ENCODE results near the gene WRAP73.

WRAP73 gene

GRCh38 chr1:3646596-3646995 lies 3.3 kb downstream of the WRAP73 start:
- DNase-seq (ENCODE audit: low spot score), result no peak

GRCh38 chr1:3645666-3646355 lies 4.1 kb downstream of the WRAP73 start:
- no peak for DNase-seq (ENCODE audit: low spot score)

GRCh38 chr1:3645247-3645646 lies 4.7 kb downstream of the WRAP73 start:
- DNase-seq (ENCODE audit: low spot score), result no peak

GRCh38 chr1:3644273-3644672 lies 5.6 kb downstream of the WRAP73 start:
- no peak for DNase-seq (ENCODE audit: low spot score)

GRCh38 chr1:3642919-3643675 lies 6.8 kb downstream of the WRAP73 start:
- no peak for DNase-seq (ENCODE audit: low spot score)

GRCh38 chr1:3641816-3642215 lies 8.1 kb downstream of the WRAP73 start:
- DNase-seq (ENCODE audit: low spot score), result no peak

GRCh38 chr1:3641046-3641760 lies 8.7 kb downstream of the WRAP73 start:
- no peak for DNase-seq (ENCODE audit: low spot score)

GRCh38 chr1:3640121-3640837 lies 9.6 kb downstream of the WRAP73 start:
- DNase-seq (ENCODE audit: low spot score), result no peak

- DNase-seq (ENCODE audit: low spot score), result no peak
Measured at GRCh38 chr1:3639397-3639911, 10.4 kb downstream of the WRAP73 start.

- DNase-seq (ENCODE audit: low spot score), result no peak
Measured at GRCh38 chr1:3638676-3639075, 11.2 kb downstream of the WRAP73 start.

GRCh38 chr1:3638027-3638426 lies 11.9 kb downstream of the WRAP73 start:
- DNase-seq (ENCODE audit: low spot score), result no peak

GRCh38 chr1:3636531-3636930 lies 13.4 kb downstream of the WRAP73 start:
- DNase-seq (ENCODE audit: low spot score), result no peak

GRCh38 chr1:3636080-3636479 lies 13.8 kb downstream of the WRAP73 start:
- no peak for DNase-seq (ENCODE audit: low spot score)

- DNase-seq (ENCODE audit: low spot score), result no peak
Measured at GRCh38 chr1:3634059-3634800, 15.7 kb downstream of the WRAP73 start.

GRCh38 chr1:3633344-3634058 lies 16.4 kb downstream of the WRAP73 start:
- DNase-seq (ENCODE audit: low spot score), result no peak

GRCh38 chr1:3632716-3633343 lies 17.1 kb downstream of the WRAP73 start:
- DNase-seq (ENCODE audit: low spot score), result no peak

- DNase-seq (ENCODE audit: low spot score), result no peak
Measured at GRCh38 chr1:3632298-3632697, 17.6 kb downstream of the WRAP73 start.

GRCh38 chr1:3631320-3632260 lies 18.3 kb downstream of the WRAP73 start:
- DNase-seq (ENCODE audit: low spot score), result no peak

GRCh38 chr1:3630914-3631313 lies 19.0 kb downstream of the WRAP73 start:
- no peak for DNase-seq (ENCODE audit: low spot score)
